Measurements from ENCODE around the gene DCC.

DNA sequence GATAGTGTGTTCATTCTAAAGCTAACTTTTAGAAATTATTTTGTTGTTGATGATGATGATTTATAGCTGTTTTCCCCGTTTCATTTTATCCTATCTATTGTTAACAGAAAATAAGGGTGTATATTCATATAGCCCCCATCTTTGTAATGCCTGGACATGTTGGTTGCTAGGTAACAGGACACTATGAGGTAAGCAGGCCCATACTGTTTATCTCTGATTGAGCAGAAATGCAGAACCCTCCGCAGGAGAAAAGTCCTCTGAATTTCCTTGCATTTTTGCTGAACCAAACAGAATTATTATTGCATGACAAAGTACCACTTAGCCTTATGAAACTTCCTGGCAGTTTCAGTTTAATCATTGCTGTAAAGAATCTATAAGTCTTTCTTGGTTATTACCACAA is 339.4 kb downstream of the DCC start:
- TF ChIP-seq, protein P1, sequence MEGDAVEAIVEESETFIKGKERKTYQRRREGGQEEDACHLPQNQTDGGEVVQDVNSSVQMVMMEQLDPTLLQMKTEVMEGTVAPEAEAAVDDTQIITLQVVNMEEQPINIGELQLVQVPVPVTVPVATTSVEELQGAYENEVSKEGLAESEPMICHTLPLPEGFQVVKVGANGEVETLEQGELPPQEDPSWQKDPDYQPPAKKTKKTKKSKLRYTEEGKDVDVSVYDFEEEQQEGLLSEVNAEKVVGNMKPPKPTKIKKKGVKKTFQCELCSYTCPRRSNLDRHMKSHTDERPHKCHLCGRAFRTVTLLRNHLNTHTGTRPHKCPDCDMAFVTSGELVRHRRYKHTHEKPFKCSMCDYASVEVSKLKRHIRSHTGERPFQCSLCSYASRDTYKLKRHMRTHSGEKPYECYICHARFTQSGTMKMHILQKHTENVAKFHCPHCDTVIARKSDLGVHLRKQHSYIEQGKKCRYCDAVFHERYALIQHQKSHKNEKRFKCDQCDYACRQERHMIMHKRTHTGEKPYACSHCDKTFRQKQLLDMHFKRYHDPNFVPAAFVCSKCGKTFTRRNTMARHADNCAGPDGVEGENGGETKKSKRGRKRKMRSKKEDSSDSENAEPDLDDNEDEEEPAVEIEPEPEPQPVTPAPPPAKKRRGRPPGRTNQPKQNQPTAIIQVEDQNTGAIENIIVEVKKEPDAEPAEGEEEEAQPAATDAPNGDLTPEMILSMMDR (IDR thresholded peaks at IDR 0.05): no peak
- TF ChIP-seq RELA (CRISPR knock-in tag; IDR thresholded peaks at IDR 0.05; ENCODE audit: borderline replicate concordance) (no peak), NR1H2 (CRISPR knock-in tag; IDR thresholded peaks at IDR 0.05) (no peak), CBFB (CRISPR knock-in tag; IDR thresholded peaks at IDR 0.05; ENCODE audit: low read depth) (no peak), CREB1 (CRISPR knock-in tag; IDR thresholded peaks at IDR 0.05) (no peak)
- TF ChIP-seq, protein P2, sequence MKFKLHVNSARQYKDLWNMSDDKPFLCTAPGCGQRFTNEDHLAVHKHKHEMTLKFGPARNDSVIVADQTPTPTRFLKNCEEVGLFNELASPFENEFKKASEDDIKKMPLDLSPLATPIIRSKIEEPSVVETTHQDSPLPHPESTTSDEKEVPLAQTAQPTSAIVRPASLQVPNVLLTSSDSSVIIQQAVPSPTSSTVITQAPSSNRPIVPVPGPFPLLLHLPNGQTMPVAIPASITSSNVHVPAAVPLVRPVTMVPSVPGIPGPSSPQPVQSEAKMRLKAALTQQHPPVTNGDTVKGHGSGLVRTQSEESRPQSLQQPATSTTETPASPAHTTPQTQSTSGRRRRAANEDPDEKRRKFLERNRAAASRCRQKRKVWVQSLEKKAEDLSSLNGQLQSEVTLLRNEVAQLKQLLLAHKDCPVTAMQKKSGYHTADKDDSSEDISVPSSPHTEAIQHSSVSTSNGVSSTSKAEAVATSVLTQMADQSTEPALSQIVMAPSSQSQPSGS (CRISPR knock-in tag; IDR thresholded peaks at IDR 0.05; ENCODE audit: borderline replicate concordance, low read depth): no peak
- TF ChIP-seq, protein P3, sequence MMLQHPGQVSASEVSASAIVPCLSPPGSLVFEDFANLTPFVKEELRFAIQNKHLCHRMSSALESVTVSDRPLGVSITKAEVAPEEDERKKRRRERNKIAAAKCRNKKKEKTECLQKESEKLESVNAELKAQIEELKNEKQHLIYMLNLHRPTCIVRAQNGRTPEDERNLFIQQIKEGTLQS (CRISPR knock-in tag; conservative IDR thresholded peaks at IDR 0.05): no peak
